Epidermal melanocyte (primary cell): ENCODE results near the gene GDF3.
"Not testable (repeated sequence)": the region's sequence is repeated elsewhere in the genome, so short reads cannot be mapped to it uniquely, and the experiment has no call there.

Experiments
- DNase-seq: peaks from one replicate; pipeline ENCODE4 v3.0.0; 2011; ENCODE audit warnings: low spot score; ENCODE audit not compliant: insufficient read length

Gene GDF3

GRCh38 chr12:7695566-7696197 is at the start of gene GDF3:
TSS of gene GDF3 (minus strand) at chr12:7695775. CDS start at chr12:7695728, 47 bp downstream.
- no peak for DNase-seq

- no peak for DNase-seq
Observed at GRCh38 chr12:7732993-7733392, 37.4 kb upstream of the GDF3 start.

DNA sequence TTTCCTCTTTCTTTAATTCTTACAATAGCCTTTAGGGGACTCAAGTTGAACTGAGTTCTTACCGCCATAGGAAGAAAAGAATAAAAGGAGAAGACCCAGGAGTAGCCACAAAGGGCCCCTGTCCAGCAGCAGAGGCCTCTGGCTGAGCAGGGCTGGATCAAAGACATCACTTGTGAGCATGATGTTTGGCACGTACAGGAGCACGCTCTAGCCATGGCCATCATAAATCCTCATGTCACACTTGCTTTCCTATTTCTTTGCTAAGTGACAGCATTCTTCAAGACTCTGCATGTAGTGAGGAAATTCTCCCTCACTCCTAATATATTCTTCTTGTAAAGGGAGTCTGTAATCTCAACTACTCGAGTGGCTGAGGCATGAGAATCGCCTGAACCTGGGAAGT is 35.9 kb upstream of the GDF3 start:
- no peak for DNase-seq

DNA sequence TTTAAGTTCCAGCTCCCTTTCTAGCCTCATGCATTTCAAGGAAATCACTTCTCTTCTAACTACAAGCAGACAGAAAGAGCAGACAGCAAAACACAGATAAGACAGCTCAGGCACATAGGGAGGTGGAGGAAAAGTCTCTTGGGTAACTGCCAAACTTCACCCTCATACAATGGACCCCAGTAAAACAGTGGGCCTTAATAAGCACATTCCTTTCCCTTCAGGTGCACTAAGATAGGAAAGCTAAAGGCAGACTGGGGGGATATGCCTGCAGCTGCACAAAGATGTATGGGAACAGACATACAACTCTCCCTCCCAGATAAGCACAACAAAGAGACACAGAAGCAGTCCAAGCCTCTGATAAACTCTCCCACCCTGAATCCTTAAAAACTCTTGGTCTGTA is 35.4 kb upstream of the GDF3 start:
- not testable (repeated sequence) for DNase-seq

DNA sequence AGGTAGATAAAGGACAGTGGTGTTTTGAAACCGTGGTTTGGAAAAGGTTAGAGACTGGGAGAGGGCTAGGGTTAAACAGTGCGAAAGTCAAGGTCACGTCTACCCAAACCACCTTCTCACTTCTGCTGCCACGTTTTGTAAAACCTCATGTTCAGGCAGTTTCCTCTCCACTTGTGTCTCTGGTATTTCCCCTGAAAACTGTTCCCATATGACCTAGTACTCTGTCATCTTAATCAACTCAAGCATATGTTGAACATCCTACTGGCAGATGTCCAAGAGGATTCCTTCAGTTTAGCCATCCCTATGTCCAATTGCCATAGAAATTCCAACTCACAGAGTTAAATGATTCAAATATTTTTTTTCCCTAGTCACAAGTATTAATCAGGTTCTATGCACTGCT is 34.2 kb upstream of the GDF3 start:
- no peak for DNase-seq

- no peak for DNase-seq
Observed at GRCh38 chr12:7723926-7724325, 28.4 kb upstream of the GDF3 start.

GRCh38 chr12:7719946-7720730 is 24.6 kb upstream of the GDF3 start:
- no peak for DNase-seq

GRCh38 chr12:7716381-7716780 is 20.8 kb upstream of the GDF3 start:
- no peak for DNase-seq

- no peak for DNase-seq
Observed at GRCh38 chr12:7712841-7713442, 17.4 kb upstream of the GDF3 start.

DNA sequence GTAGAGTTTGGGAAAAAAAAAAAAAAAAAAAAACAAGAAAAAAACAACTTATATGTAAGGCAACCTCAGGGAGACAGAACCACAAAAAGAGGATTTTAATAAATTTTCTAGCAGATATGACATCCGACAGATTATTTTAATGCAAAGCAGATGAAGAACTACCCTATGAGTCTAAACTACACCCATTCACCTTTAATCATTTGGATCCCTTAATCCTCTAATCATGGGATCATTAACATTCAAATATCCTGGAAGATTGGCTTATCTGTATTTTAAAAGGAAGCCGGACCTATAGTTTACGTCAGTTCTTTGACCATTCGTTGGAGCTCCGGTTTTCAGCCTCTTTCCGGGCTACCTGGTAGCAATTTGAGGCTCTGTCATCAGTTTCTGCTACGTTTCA is 15.6 kb upstream of the GDF3 start, which contains the start of gene DPPA3:
TSS of gene DPPA3 (plus strand) at position 301 of the 400 bp plus-strand sequence. CDS start 138 bp downstream, outside the sequence.
- no peak for DNase-seq

DNA sequence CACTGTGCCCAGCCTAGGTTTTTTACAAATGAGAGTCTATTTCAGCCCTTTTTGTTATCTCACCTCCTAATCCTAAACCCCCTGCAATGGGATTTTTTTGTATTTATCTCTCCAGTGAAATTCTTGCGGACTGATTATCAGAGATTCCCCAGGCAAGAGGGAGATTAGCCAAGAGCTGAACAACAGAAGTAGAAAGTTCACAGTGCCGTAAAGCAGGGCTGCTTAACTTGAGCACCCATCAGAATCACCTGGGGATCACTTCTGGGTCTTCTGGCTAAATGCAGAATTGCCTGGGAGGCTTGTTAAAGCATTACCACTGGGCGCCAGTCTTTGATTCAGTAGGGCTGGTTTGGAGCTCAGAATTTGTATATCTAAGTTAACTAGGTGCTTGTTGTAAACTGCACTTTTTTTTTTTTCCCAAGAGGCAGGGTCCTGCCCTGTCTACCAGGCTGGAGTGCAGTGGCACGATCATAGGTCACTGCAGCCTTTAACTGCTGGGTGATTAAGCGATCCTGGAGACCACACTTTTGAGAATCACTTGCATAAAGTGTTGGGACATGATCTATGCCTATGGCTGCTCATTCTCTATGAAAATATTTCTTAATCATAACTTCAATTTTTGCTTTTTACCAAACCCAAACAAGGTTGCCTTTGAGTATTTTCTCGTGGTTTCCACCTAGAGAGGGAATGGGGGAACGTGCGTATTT is 14.5 kb upstream of the GDF3 start:
- no peak for DNase-seq

DNA sequence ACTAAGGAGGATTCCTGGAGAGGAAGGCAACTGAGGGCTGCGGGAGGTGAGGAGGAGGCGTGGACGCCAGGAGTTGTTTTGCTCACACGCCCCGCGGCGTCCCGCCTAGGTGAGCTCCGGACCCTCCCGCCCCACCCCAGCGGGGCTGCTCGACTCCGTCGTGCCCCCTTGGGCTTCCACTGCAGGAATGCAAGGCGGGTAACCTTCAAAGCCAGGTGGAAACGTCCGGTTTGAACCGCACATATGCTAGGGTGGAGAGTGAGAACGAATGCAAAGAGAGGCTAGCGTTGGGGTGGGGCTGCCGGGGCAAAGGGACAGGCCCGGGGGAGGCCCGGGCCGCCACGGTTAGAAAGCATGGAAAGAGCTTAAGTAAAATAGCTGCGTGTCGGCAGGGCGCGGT is 10.3 kb upstream of the GDF3 start:
- no peak for DNase-seq

DNA sequence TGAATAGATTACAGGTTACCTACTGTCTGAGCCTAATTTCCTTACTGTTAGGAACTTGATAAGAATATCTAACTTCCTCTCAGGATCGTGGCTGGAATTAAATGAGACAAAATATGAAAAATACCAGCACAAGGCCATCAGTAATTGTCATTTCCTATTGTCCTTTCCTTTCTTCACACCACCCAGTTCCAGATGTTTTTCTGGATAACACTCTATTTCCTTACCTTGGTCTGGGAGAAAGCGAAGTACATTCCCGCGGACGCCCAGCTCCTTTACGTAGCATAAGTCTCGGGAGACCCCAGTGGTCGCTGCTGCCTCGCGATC is 376 bp downstream of the GDF3 start:
- no peak for DNase-seq

DNA sequence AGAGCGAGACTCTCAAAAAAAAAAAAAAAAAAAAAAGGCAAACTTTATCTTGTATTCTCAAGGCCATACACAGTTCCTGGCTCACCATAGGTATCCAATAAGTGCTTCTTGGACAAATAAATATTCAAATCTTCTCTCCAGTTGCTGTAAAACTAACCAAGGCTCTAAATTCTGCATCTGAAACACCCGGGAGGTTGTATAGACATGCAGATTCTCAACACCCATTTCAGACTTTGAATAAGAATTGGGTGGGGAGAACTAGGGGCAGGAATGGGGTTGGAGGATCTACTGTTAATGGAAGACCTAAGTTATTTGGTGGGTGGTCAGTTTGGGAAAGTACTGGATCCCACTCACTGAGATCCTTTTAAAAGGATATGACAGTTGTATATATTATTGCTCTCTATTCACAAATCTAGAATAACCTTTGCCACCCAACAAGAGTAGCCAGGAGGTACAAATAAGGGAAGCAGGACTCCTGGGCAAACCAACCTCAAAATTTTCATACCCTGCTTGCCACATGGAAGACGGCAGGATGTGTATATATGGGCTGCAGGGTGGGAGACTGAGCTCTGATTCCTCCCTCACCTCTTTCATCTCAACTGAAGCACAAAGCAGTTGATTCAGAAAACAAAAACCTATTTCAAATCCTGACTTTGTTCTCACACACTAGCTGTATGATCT is 879 bp downstream of the GDF3 start:
- DNase-seq: no peak

GRCh38 chr12:7693793-7694192 is 1.8 kb downstream of the GDF3 start:
- DNase-seq: no peak

DNA sequence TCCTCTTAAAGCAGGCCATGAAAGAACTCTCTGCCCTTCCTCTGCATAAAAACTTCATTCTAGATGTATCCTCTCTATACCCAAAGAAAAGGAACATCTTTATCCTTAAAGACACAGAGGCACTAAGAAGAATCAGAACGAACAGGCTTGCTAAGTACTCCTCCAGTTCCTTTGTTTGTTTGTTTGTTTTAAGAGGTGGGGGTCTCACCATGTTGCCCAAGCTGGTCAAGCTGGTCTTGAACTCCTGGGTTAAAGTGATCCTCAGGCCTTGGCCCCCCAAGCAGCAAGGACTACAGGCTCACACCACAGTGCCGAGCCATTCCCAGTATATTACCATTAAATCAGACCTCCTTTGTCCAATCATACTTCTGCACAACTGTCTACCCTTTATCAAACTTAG is 14.0 kb downstream of the GDF3 start:
- no peak for DNase-seq

DNA sequence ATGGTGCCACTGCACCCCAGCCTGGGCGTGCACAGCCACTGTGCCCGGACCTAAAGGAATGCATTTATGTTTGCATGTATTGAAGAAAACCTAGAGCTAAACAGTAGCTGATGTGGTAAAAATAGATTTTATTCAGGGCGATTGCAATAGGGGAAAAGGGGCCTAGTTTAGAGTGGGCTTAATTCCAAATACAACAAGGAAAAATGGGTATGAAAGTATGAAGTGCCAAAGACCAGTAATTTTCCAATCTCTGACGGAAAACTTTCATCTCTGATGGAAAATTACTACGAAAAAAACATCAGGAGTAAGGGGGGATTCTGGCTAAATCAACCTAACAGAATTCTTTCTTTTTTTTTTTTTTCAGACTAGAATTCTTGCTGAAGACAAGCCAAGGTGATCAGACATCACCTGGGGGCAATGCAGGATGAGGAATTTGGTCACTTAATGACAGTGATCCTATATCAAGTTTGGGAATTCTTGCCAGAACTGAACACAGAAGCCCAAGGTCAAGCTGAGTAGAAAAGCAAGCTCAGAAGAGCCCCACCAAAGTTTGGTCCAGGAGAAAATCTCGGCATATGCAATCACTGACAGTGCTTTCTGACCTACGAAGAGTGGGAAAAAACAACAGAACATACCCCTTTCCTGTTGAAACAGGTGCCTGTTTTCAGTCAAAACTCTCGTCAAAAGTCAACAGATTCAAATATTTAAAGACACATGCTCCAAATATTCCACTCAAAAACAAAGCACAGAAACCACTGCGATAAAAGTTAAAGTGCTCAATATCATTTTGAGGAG is 16.1 kb downstream of the GDF3 start:
- DNase-seq: no peak

DNA sequence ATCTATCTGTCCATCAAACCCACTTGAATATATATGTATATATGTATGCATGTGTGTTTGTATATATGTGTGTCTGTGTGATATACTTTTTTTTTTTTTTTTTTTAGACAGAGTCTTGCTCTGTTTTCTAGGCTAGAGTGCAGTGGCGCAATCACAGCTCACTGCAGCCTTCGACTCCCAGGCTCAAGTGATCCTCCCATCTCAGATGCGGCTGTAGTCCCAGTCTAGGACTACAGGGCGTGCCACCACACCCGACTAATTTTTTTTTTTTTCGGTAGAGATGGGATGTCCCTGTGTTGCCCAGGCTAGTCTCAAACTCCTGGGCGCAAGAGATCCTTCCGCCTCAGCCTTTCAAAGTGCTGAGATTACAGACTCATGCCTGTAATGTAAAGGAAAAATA is 16.8 kb downstream of the GDF3 start:
- DNase-seq: no peak

DNA sequence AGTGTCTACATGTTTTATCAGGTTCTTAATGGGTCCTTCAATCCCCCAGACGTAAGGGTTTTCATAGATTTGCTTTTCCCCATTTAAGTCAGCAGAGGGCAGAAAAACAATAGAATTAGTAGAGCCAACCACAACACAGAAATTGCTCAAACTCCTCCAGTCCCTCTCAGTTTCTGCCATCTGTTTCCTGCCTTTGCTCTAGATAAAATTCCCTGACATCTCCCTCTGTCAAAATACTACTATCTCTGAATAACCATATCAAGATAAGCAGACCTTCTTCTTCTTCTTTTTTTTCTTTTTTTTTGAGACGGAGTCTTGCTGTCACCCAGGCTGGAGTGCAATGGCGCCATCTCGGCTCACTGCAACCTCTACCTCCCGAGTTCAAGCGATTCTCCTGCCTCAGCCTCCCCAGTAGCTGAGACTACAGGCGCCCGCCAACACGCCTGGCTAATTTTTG is 18.1 kb downstream of the GDF3 start:
- DNase-seq: peak; percentile 54

GRCh38 chr12:7675455-7675854 is 20.1 kb downstream of the GDF3 start:
- not testable (repeated sequence) for DNase-seq

- DNase-seq: no peak
Observed at GRCh38 chr12:7668171-7668570, 27.4 kb downstream of the GDF3 start.
